ENCODE results near the gene WNT6. TPM values are rescaled to one million over a fixed set of nuclear protein-coding genes. Genes with fewer than 3 reads are reported as not detected.

WNT6 gene
- total RNA-seq, result not detected in 2 replicates

DNA sequence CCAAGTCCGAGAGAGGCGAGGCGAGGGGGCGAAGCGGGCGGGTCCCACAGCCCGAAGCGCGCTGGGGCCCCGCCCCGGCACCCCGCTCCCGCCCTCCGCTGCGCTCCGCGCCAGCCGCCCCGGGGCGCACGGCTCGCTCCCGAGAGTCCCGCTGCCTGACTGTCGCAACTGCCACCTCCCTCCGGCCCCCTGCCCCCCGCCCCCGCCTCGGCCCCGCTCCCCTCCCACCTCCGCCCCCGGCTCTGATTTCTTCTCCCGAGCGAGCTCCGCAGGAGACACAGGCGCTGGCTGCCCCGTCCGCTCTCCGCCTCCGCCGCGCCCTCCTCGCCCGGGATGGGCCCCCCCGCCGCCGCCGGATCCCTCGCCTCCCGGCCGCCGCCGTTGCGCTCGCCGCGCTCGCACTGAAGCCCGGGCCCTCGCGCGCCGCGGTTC, at the start of gene WNT6:
TSS of gene WNT6 (plus strand) at position 250 of the 432 bp plus-strand sequence. CDS start 233 bp downstream, outside the sequence.

DNA sequence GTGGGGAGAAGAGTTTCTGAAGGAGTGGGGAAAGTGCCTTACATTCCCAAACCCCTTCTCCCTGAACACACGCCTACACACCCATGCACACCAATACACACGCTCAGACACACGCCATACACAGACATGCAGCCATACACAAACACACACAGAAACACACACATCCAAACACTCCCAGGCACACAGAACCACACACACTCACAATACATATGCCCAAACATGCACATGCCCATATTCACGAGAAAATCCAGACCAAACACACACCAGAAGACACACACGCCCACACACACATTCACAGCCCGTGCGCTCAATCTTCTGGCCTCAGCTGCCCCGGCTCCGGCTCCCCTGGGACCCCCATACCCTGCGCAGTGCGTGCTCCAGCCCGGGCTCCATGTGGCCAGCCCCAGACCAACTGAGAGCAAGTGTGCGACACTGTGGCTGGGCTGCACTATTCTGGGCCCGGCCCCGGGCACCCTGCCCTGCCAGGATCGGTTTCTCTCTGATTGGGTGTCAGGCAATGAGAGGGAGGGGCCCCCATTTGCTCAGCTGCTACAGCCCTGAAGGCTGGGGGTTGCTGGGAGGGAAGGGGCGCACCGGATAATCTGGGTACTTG, 28.1 kb upstream of the WNT6 start, which contains the start of gene PRKAG3:
TSS of gene PRKAG3 (minus strand) at position 426 of the 613 bp plus-strand sequence.

DNA sequence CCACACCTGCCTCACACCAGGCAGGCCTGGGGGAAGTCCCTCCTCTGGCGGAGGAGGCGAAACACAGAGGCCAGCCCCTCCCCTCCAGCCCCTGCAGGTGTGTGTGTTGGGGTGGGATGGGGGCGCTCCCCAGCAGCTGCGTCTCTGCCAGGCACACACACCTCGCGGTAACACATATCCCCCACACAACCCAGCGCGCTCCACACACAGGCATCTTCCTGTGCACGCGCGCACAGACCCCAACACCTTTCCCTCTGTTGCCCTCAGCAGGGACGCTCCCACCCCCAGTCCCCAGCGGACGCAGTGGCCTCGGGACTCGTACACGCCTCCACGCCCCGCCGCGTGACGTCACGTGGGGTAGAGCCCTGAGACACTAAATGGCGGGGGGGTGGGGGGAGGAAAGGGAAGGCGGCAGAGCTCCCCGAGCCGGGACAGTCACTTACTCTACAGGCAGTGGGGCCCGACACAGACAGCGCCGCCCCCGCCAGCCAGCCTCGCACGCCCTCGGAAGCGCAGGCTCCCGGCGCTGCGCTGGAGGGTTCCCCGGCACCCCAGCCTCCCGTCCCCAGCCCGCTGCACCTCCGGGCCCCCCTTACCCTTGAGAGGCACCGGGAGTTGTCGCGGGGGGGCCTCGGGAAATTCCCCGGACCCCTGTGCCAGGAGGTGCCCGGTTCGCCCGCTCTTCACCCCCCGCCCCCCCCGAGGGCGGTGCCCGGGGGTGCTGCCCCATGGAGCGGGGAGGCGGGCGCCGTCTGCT, 20.7 kb downstream of the WNT6 start, which contains the start of gene WNT10A:
TSS of gene WNT10A (plus strand) at position 751 of the 757 bp plus-strand sequence. CDS start 144 bp downstream, outside the sequence.

Other genes with a start within 250 kb of the WNT6 start
- 10.2 and 12.1 TPM in 2 replicates for gene ZNF142, start 200.2 kb upstream of the WNT6 start, total RNA-seq
- 32.3 and 41.9 TPM in 2 replicates for gene BCS1L, start 200.1 kb upstream of the WNT6 start, total RNA-seq
- gene RNF25, start 187.8 kb upstream of the WNT6 start, total RNA-seq, result 19.6 and 28.4 TPM in 2 replicates
- 37.2 and 46.1 TPM in 2 replicates for gene STK36, start 187.7 kb upstream of the WNT6 start, total RNA-seq
- 6.3 and 14.2 TPM in 2 replicates for gene TTLL4, start 149.0 kb upstream of the WNT6 start, total RNA-seq
- gene CYP27A1, start 77.7 kb upstream of the WNT6 start, total RNA-seq, result 19.1 and 53.1 TPM in 2 replicates
- 0.15 and 0.50 TPM in 2 replicates for gene PRKAG3, start 28.0 kb upstream of the WNT6 start, total RNA-seq
- not detected in 2 replicates for gene WNT10A, start 21.0 kb downstream of the WNT6 start, total RNA-seq
- gene CDK5R2, start 99.9 kb downstream of the WNT6 start, total RNA-seq, result under 0.01 and 0.17 TPM in 2 replicates
- under 0.01 TPM in 1 of 2 replicates, not detected in the other for gene FEV, start 125.4 kb downstream of the WNT6 start, total RNA-seq
- not detected in 2 replicates for gene CRYBA2, start 133.6 kb downstream of the WNT6 start, total RNA-seq
- under 0.01 TPM in 1 of 2 replicates, not detected in the other for gene CFAP65, start 181.7 kb downstream of the WNT6 start, total RNA-seq
- gene IHH, start 201.1 kb downstream of the WNT6 start, total RNA-seq, result under 0.01 TPM in 1 of 2 replicates, not detected in the other

All from smooth muscle cell of trachea (primary cell).